ENCODE data around the gene TAX1BP1.

- TF ChIP-seq CTCF (IDR thresholded peaks at IDR 0.05) (no peak), POLR2A (IDR thresholded peaks at IDR 0.05) (no peak)
These were observed 59.2 kb downstream of the TAX1BP1 start for GRCh38 chr7:27799212-27799611.
